SU-DHL-6 (cell line): ENCODE results near the gene ATP2A2.

ENCODE experiments used
- H2AFZ ChIP-seq: fragments of 200-600 bp; sonication (generic); 2 replicates; pipeline ENCODE4 v1.6.1; 2014; ENCODE audit warnings: low read depth, mild to moderate bottlenecking, moderate library complexity, mixed read lengths, antibody characterized with exemption, low read length; ENCODE audit not compliant: severe bottlenecking
- H3F3A ChIP-seq: fragments of 200-600 bp; shearing (Covaris generic); 2 replicates; pipeline ENCODE4 v1.6.0; 2016; ENCODE audit warnings: antibody characterized with exemption, mild to moderate bottlenecking; ENCODE audit not compliant: insufficient read depth
- H3K27ac ChIP-seq: fragments of 200-600 bp; sonication (generic); 2 replicates; pipeline ENCODE4 v1.5.1; 2016; ENCODE audit warnings: low read depth, mild to moderate bottlenecking, low read length, moderate library complexity, mixed read lengths
- H3K27me3 ChIP-seq: fragments of 200-600 bp; sonication (generic), shearing (Covaris generic); 2 replicates; pipeline ENCODE4 v1.6.0; 2014; ENCODE audit warnings: mild to moderate bottlenecking, low read length
- H3K36me3 ChIP-seq: fragments of 200-600 bp; sonication (generic); 2 replicates; pipeline ENCODE4 v1.6.1; 2014; ENCODE audit warnings: mild to moderate bottlenecking, low read length, mixed read lengths
- H3K4me2 ChIP-seq: fragments of 300-600, 200-600 bp; shearing (Covaris generic), sonication (generic); 2 replicates; pipeline ENCODE4 v1.6.0; 2014; ENCODE audit warnings: low read length, low read depth, mild to moderate bottlenecking; ENCODE audit not compliant: poor library complexity, severe bottlenecking
- H3K4me3 ChIP-seq: fragments of 200-600 bp; sonication (generic); 2 replicates; pipeline ENCODE4 v1.5.1; 2014; ENCODE audit warnings: antibody characterized with exemption, low read length, mild to moderate bottlenecking, mixed read lengths; ENCODE audit not compliant: insufficient read depth, poor library complexity, severe bottlenecking
- H3K79me2 ChIP-seq: fragments of 200-600 bp; sonication (generic); 2 replicates; pipeline ENCODE4 v1.6.1; 2014; ENCODE audit warnings: mild to moderate bottlenecking, low read length, moderate library complexity; ENCODE audit not compliant: insufficient read depth
- H3K9ac ChIP-seq: fragments of 200-600 bp; sonication (generic); 2 replicates; pipeline ENCODE4 v1.7.0; 2014; ENCODE audit warnings: mild to moderate bottlenecking, low read length
- H3K9me2 ChIP-seq: fragments of 200-600 bp; sonication (generic); replicated peaks from 2 replicates; pipeline ENCODE4 v1.6.1; 2014; ENCODE audit warnings: low read length; ENCODE audit not compliant: insufficient read depth
- H3K9me3 ChIP-seq: fragments of 200-600 bp; sonication (generic); 2 replicates; pipeline ENCODE4 v1.6.1; 2014; ENCODE audit warnings: low read length, mixed read lengths; ENCODE audit not compliant: insufficient read depth
- H4K20me1 ChIP-seq: fragments of 200-600 bp; sonication (generic); 2 replicates; pipeline ENCODE4 v1.6.1; 2014; ENCODE audit warnings: low read depth, mild to moderate bottlenecking, antibody characterized with exemption, low read length, moderate library complexity, mixed read lengths
- EZH2phosphoT487 ChIP-seq: fragments of 200-600 bp; sonication (generic), shearing (Covaris generic); conservative IDR thresholded peaks from 2 replicates; pipeline ENCODE4 v1.6.1; 2018; ENCODE audit warnings: mild to moderate bottlenecking, antibody characterized with exemption, low read length, moderate library complexity, mixed read lengths
- TF ChIP-seq, protein P1 (sequence below): fragments of 200-600 bp; sonication (generic); IDR thresholded peaks from one replicate; pipeline ENCODE4 v1.5.1; 2017; ENCODE audit warnings: antibody characterized with exemption, mild to moderate bottlenecking, low read length, moderate library complexity; ENCODE audit not compliant: insufficient read depth, poor library complexity, severe bottlenecking

The ATP2A2 gene

GRCh38 chr12:110345963-110346362, 64.9 kb downstream of the ATP2A2 start:
- no peak overlapping the region for H2AFZ ChIP-seq
- no peaks in the 10 kb centered on the region for H3K27me3 ChIP-seq
- no peak overlapping the region for H3K9ac ChIP-seq
- peaks cover 14% of the 10 kb centered on the region; the same call in 1 of the 2 replicates for H3F3A ChIP-seq
- H3K27ac ChIP-seq: no peak overlapping the region
- no peaks in the 10 kb centered on the region for H3K9me3 ChIP-seq
- TF ChIP-seq, protein P1, sequence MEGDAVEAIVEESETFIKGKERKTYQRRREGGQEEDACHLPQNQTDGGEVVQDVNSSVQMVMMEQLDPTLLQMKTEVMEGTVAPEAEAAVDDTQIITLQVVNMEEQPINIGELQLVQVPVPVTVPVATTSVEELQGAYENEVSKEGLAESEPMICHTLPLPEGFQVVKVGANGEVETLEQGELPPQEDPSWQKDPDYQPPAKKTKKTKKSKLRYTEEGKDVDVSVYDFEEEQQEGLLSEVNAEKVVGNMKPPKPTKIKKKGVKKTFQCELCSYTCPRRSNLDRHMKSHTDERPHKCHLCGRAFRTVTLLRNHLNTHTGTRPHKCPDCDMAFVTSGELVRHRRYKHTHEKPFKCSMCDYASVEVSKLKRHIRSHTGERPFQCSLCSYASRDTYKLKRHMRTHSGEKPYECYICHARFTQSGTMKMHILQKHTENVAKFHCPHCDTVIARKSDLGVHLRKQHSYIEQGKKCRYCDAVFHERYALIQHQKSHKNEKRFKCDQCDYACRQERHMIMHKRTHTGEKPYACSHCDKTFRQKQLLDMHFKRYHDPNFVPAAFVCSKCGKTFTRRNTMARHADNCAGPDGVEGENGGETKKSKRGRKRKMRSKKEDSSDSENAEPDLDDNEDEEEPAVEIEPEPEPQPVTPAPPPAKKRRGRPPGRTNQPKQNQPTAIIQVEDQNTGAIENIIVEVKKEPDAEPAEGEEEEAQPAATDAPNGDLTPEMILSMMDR: no peak
- no peak for TF ChIP-seq EZH2phosphoT487
- no peak overlapping the region for H3K4me3 ChIP-seq
- peaks cover 54% of the 10 kb centered on the region for H3K36me3 ChIP-seq
- no peaks in the 10 kb centered on the region; the same call in 1 of the 2 replicates for H4K20me1 ChIP-seq
- no peaks in the 10 kb centered on the region; the same call in 1 of the 2 replicates for H3K79me2 ChIP-seq
- no peaks in the 10 kb centered on the region for H3K9me2 ChIP-seq
- no peak overlapping the region for H3K4me2 ChIP-seq

GRCh38 chr12:110347767-110348166, 66.7 kb downstream of the ATP2A2 start:
- Histone ChIP-seq H3K27ac (no peak overlapping the region), H3K4me3 (no peak overlapping the region), H3F3A (peaks cover 22% of the 10 kb centered on the region; the same call in 1 of the 2 replicates), H3K9me2 (no peaks in the 10 kb centered on the region), H3K9me3 (no peaks in the 10 kb centered on the region), H2AFZ (no peak overlapping the region), H3K79me2 (no peaks in the 10 kb centered on the region), H4K20me1 (no peaks in the 10 kb centered on the region; the same call in 1 of the 2 replicates), H3K4me2 (no peak overlapping the region), H3K27me3 (no peaks in the 10 kb centered on the region), H3K36me3 (peaks cover 40% of the 10 kb centered on the region), H3K9ac (no peak overlapping the region)
- no peak for TF ChIP-seq EZH2phosphoT487
- TF ChIP-seq, protein P1: no peak

DNA sequence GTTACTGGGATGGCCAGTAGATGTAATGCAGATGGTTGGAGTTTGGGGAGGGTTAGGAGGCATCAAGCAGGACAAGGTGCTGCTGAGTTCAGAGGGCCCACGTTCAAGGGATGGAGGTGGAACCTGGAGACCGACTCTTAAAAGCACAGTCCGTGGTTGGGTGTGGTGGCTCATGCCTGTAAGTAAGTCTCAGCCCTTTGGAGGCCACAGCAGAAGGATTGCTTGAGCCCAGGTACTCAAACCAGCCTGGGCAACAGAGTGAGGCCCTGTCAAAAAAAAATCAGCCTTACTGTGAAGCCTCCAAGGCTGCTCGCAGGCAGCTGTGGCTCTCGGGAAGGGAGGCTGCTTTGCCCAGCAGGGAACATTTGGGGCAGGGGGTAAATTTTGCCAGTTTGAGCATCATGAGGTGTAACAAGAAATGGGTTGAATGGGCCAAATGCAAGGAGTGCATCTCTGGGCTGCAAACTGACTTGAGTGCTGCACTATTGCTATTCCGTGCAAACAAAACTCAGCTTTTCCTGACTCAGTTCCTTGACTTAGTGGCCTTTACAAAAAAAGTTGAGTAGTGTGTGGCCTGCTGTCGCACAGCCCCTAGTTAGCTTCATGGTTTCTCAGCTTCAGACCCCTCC, 67.5 kb downstream of the ATP2A2 start:
- no peaks in the 10 kb centered on the region for H3K9me3 ChIP-seq
- H3K36me3 ChIP-seq: peaks cover 32% of the 10 kb centered on the region
- H2AFZ ChIP-seq: no peak overlapping the region
- no peak overlapping the region for H3K4me3 ChIP-seq
- H3K9ac ChIP-seq: no peak overlapping the region
- H3K4me2 ChIP-seq: no peak overlapping the region
- H3K27me3 ChIP-seq: no peaks in the 10 kb centered on the region
- H3F3A ChIP-seq: peaks cover 22% of the 10 kb centered on the region; the same call in 1 of the 2 replicates
- no peaks in the 10 kb centered on the region for H3K79me2 ChIP-seq
- no peak overlapping the region for H3K27ac ChIP-seq
- no peaks in the 10 kb centered on the region for H3K9me2 ChIP-seq
- H4K20me1 ChIP-seq: no peaks in the 10 kb centered on the region; the same call in 1 of the 2 replicates
- TF ChIP-seq, protein P1: no peak
- TF ChIP-seq EZH2phosphoT487: no peak
